OCI-LY7 (cell line): Measurements from ENCODE around the gene DLGAP1. TPM values are rescaled to one million over a fixed set of nuclear protein-coding genes. Genes with fewer than 3 reads are reported as not detected.

Source experiments
- BruUV-seq: library from RNA; stranded (reverse); fragments of 400-500 nt; replicated peaks from 2 replicates; lab custom pipeline; 2021; lab: Mats Ljungman, UMichigan
- CTCF ChIA-PET: fragments of 300-600 bp; sonication (Branson Sonifier 250); formaldehyde crosslinking; loops from one replicate; lab custom pipeline; 2022; ENCODE audit warnings: antibody characterized with exemption; ENCODE audit not compliant: unreplicated experiment; lab: Charles Lee
- POLR2A ChIA-PET: fragments of 300-600 bp; sonication (Branson Sonifier 250); formaldehyde crosslinking; loops from one replicate; lab custom pipeline; 2022; ENCODE audit warnings: antibody characterized with exemption; lab: Charles Lee
- DNase-seq: peaks from one replicate; pipeline ENCODE4 v3.0.0-alpha.2; 2015; ENCODE audit warnings: low spot score
- H2AFZ ChIP-seq: fragments of 200-600 bp; sonication (generic), shearing (Covaris generic); 2 replicates; pipeline ENCODE4 v1.6.1; 2014; ENCODE audit warnings: mild to moderate bottlenecking, antibody characterized with exemption, low read length, moderate library complexity
- H3K27ac ChIP-seq: fragments of 200-600 bp; sonication (generic); 2 replicates; pipeline ENCODE4 v1.5.1; 2014; ENCODE audit warnings: mixed run types, low read depth, mild to moderate bottlenecking, moderate library complexity, low read length, inconsistent platforms; ENCODE audit not compliant: poor library complexity, severe bottlenecking
- H3K36me3 ChIP-seq: fragments of 200-600 bp; sonication (generic); 2 replicates; pipeline ENCODE4 v1.6.1; 2014; ENCODE audit warnings: mild to moderate bottlenecking, antibody characterized with exemption, low read length, moderate library complexity, mixed read lengths; ENCODE audit not compliant: insufficient read depth
- H3K4me1 ChIP-seq: fragments of 200-600 bp; sonication (generic); 2 replicates; pipeline ENCODE4 v1.5.1; 2014; ENCODE audit warnings: mild to moderate bottlenecking, low read length; ENCODE audit not compliant: insufficient read depth, poor library complexity, severe bottlenecking
- H3K4me2 ChIP-seq: fragments of 200-600 bp; sonication (generic); 2 replicates; pipeline ENCODE4 v1.6.1; 2014; ENCODE audit warnings: mild to moderate bottlenecking, low read length
- H3K4me3 ChIP-seq: fragments of 200-600 bp; sonication (generic); 2 replicates; pipeline ENCODE4 v1.5.1; 2014; ENCODE audit warnings: mild to moderate bottlenecking, low read depth, low read length; ENCODE audit not compliant: poor library complexity, severe bottlenecking
- H3K79me2 ChIP-seq: fragments of 200-600 bp; sonication (generic); 2 replicates; pipeline ENCODE4 v1.6.1; 2016; ENCODE audit warnings: low read depth, mild to moderate bottlenecking, low read length, moderate library complexity, mixed read lengths; ENCODE audit not compliant: insufficient read depth
- H3K9me2 ChIP-seq: fragments of 200-600 bp; sonication (generic); 2 replicates; pipeline ENCODE4 v1.6.1; 2016; ENCODE audit warnings: mild to moderate bottlenecking, low read length, mixed read lengths; ENCODE audit not compliant: insufficient read depth
- H3K9me3 ChIP-seq: fragments of 200-600 bp; sonication (generic); 2 replicates; pipeline ENCODE4 v1.6.1; 2014; ENCODE audit warnings: mild to moderate bottlenecking, mixed run types, low read length, mixed read lengths
- H4K20me1 ChIP-seq: fragments of 200-600 bp; sonication (generic); 2 replicates; pipeline ENCODE4 v1.6.1; 2014; ENCODE audit warnings: mild to moderate bottlenecking, antibody characterized with exemption, low read length, moderate library complexity, mixed read lengths; ENCODE audit not compliant: insufficient read depth
- EZH2phosphoT487 ChIP-seq: fragments of 200-600 bp; sonication (generic); IDR thresholded peaks from 2 replicates; pipeline ENCODE4 v1.6.1; 2018; ENCODE audit warnings: low read depth, borderline replicate concordance, mild to moderate bottlenecking, mixed run types, antibody characterized with exemption, low read length, moderate library complexity, mixed read lengths
- intact Hi-C: fragments of 100-400 bp; cut with micrococcal nuclease; formaldehyde crosslinking; loops from one replicate; pipeline ENCODE4 v1.10.0; 2022; ENCODE audit not compliant: unreplicated experiment
- total RNA-seq, 2 experiments: library from RNA; depleted of rRNA in 1 of 2; stranded (reverse); fragments of >200 nt in 1 of 2; shearing (Covaris generic) in 1 of 2; gene quantifications; 2 replicates each; pipeline ENCODE4 v1.2.3, GENCODE V29; 2014 to 2022
- TF ChIP-seq, protein P1 (sequence below): fragments of 200-600 bp; sonication (generic); conservative IDR thresholded peaks from 2 replicates; pipeline ENCODE4 v1.5.1; 2014; ENCODE audit warnings: mild to moderate bottlenecking, antibody characterized with exemption, low read length, moderate library complexity, mixed read lengths

DLGAP1 gene
- total RNA-seq, 2 experiments from 2014 or later = 0.22 TPM; not detected in 1

DNA sequence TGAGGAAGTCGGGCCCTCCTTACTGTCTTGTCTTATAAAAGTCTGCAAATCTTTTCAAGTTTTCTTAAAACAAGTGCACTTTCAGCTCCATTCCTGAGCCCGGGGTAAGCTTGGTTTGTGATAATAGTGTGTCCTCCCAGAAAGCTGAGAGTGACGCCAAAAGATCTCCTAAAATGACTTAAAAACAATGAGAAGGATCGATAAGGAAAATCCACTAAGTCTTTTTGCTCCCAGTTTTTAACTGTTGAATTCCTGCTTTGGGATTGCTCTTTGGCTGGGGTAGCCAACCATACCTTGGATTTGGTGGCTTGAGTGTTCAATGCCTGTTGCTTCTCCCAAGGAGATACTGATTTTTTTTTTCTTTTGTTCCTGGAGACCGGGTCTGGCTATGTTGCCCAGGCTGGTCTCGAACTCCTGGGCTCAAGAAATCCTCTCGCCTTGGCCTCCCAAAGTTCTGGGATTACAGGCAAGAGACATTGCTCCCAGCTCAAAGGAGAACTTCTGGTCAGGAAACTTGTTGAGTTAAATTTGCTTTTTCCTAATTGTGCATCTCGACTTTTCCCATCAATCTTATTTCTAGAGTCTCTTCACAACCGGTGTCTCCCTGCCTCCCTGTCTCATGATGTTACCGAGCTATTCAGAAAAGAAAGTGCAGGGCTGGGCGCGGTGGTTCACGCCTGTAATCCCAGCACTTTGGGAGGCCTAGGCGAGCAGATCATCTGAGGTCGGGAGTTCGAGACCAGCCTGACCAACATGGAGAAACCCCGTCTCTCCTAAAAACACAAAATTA lies 1002.2 kb downstream of the DLGAP1 start:
- no TSS peak for BruUV-seq
- CTCF ChIA-PET = interaction anchor here (0.8 kb wide), 1 partner anchor 214 kb away, joined by 5 read pairs; no protein-coding TSS in a partner anchor
- Histone ChIP-seq H3K4me3 (peak overlapping the region; percentile 88), H4K20me1 (peaks cover 13% of the 10 kb centered on the region; the same call in 1 of the 2 replicates), H3K9me3 (no peaks in the 10 kb centered on the region), H2AFZ (no peak overlapping the region), H3K9me2 (no peaks in the 10 kb centered on the region), H3K27ac (peak overlapping the region; percentile 96), H3K4me1 (peaks cover 37% of the 10 kb centered on the region), H3K36me3 (peaks cover 36% of the 10 kb centered on the region), H3K4me2 (peak overlapping the region; percentile 84), H3K79me2 (peaks cover 76% of the 10 kb centered on the region)
- no peak for DNase-seq
- intact Hi-C loops = no loop called here
- POLR2A ChIA-PET = interaction anchor here (0.7 to 6.2 kb wide), 12 partner anchors 8 to 433 kb away, joined by 3 to 29 read pairs (median 5); no protein-coding TSS in a partner anchor
- TF ChIP-seq, protein P1, sequence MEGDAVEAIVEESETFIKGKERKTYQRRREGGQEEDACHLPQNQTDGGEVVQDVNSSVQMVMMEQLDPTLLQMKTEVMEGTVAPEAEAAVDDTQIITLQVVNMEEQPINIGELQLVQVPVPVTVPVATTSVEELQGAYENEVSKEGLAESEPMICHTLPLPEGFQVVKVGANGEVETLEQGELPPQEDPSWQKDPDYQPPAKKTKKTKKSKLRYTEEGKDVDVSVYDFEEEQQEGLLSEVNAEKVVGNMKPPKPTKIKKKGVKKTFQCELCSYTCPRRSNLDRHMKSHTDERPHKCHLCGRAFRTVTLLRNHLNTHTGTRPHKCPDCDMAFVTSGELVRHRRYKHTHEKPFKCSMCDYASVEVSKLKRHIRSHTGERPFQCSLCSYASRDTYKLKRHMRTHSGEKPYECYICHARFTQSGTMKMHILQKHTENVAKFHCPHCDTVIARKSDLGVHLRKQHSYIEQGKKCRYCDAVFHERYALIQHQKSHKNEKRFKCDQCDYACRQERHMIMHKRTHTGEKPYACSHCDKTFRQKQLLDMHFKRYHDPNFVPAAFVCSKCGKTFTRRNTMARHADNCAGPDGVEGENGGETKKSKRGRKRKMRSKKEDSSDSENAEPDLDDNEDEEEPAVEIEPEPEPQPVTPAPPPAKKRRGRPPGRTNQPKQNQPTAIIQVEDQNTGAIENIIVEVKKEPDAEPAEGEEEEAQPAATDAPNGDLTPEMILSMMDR = no peak
- no peak for TF ChIP-seq EZH2phosphoT487

- TF ChIP-seq EZH2phosphoT487 = no peak
- TF ChIP-seq, protein P1 = no peak; the same call in 1 of the 2 replicates
- ChIA-PET CTCF (interaction anchor here (0.6 to 0.8 kb wide), 3 partner anchors 122 to 214 kb away, joined by 3 to 5 read pairs (median 4); no protein-coding TSS in a partner anchor), POLR2A (interaction anchor here (0.5 to 6.2 kb wide), 11 partner anchors 9 to 467 kb away, joined by 3 to 29 read pairs (median 4); no protein-coding TSS in a partner anchor)
- peak overlapping the region; percentile 84 for H3K4me2 ChIP-seq
- H3K9me3 ChIP-seq = no peaks in the 10 kb centered on the region
- no TSS peak for BruUV-seq
- peaks cover 69% of the 10 kb centered on the region for H3K79me2 ChIP-seq
- peaks cover 28% of the 10 kb centered on the region for H3K36me3 ChIP-seq
- intact Hi-C loops = loop anchor here (1.0 kb wide), 1 partner anchor 134 kb away; no protein-coding TSS in a partner anchor
- peaks cover 39% of the 10 kb centered on the region for H3K4me1 ChIP-seq
- peak overlapping the region; percentile 96 for H3K27ac ChIP-seq
- no peaks in the 10 kb centered on the region for H3K9me2 ChIP-seq
- H3K4me3 ChIP-seq = peak overlapping the region; percentile 88
- peak; percentile 48 for DNase-seq
- H4K20me1 ChIP-seq = peaks cover 13% of the 10 kb centered on the region; the same call in 1 of the 2 replicates
- no peak overlapping the region; the same call in 1 of the 2 replicates for H2AFZ ChIP-seq
These were observed 1002.9 kb downstream of the DLGAP1 start for GRCh38 chr18:3451989-3452749.
